H1 (cell line): ENCODE results near the gene LDLRAD4. TPM values are rescaled to one million over a fixed set of nuclear protein-coding genes. Genes with fewer than 3 reads are reported as not detected.
A peak's percentile ranks its signal among the peaks of the same experiment; 100 is the strongest.

Experiments used
- CTCF ChIA-PET: fragments of 300-600 bp; sonication (Branson Sonifier 250); formaldehyde crosslinking; loops from one replicate; lab custom pipeline; 2021; ENCODE audit not compliant: partially characterized antibody; lab: Charles Lee
- POLR2A ChIA-PET: fragments of 300-600 bp; sonication (Branson Sonifier 250); formaldehyde crosslinking; loops from one replicate; lab custom pipeline; 2021; ENCODE audit warnings: inconsistent platforms; ENCODE audit not compliant: partially characterized antibody; lab: Charles Lee
- DNase-seq, 2 experiments: peaks; one replicate each; pipeline versions ENCODE4 v3.0.0 to v3.0.0-alpha.2; 2010 to 2022; ENCODE audit warnings: low spot score in 2 of 2, low read depth in 1 of 2, mixed read lengths in 1 of 2
- FAIRE-seq: peaks from 2 replicates; lab custom pipeline; 2011; peaks lifted over from hg19 to GRCh38; lab: Jason Lieb, UNC
- H2AFZ ChIP-seq: 2 replicates; pipeline ENCODE4 v1.8.1; 2012; ENCODE audit warnings: low read length, inconsistent platforms
- H2AK5ac ChIP-seq: 2 replicates; pipeline ENCODE4 v1.6.1; 2013; ENCODE audit warnings: low read depth, low read length
- H2BK120ac ChIP-seq: replicated peaks from 2 replicates; pipeline ENCODE3; 2013; ENCODE audit warnings: low read depth, low read length, inconsistent platforms
- H2BK12ac ChIP-seq: 2 replicates; pipeline ENCODE4 v1.6.1; 2013; ENCODE audit warnings: low read depth, low read length
- H2BK15ac ChIP-seq: 2 replicates; pipeline ENCODE4 v1.6.1; 2013; ENCODE audit warnings: low read length
- H2BK20ac ChIP-seq: 2 replicates; pipeline ENCODE4 v1.6.1; 2013; ENCODE audit warnings: low read length
- H2BK5ac ChIP-seq: 2 replicates; pipeline ENCODE4 v1.6.1; 2013; ENCODE audit warnings: low read depth, low read length
- H3K14ac ChIP-seq: 2 replicates; pipeline ENCODE4 v1.6.1; 2013; ENCODE audit warnings: inconsistent platforms; ENCODE audit not compliant: insufficient read length
- H3K18ac ChIP-seq: 2 replicates; pipeline ENCODE4 v1.6.1; 2013; ENCODE audit warnings: low read length; ENCODE audit errors: extremely low read depth
- H3K23ac ChIP-seq: 2 replicates; pipeline ENCODE4 v1.6.1; 2013; ENCODE audit warnings: inconsistent platforms; ENCODE audit not compliant: insufficient read length
- H3K23me2 ChIP-seq: 2 replicates; pipeline ENCODE4 v1.6.1; 2013; ENCODE audit warnings: low read depth, low read length
- H3K27ac ChIP-seq: 2 replicates; pipeline ENCODE4 v1.6.1; 2011; ENCODE audit warnings: low read depth, low read length, inconsistent platforms
- H3K27me3 ChIP-seq, 4 experiments: replicated peaks in 1 of 4; 1 replicate in 1 of 4; 2 replicates in 3 of 4; pipeline versions ENCODE4 v1.6.1 to v1.8.1; 2011 to 2013; ENCODE audit warnings: low read length in 3 of 4, mild to moderate bottlenecking in 3 of 4, inconsistent platforms in 2 of 4, mixed read lengths in 2 of 4, moderate library complexity in 1 of 4; ENCODE audit not compliant: control insufficient read depth in 3 of 4, insufficient read depth in 3 of 4; ENCODE audit errors: extremely low read depth in 1 of 4
- H3K36me3 ChIP-seq, 4 experiments: 2 replicates each; pipeline versions ENCODE4 v1.6.1 to v1.8.1; 2011 to 2013; ENCODE audit warnings: mild to moderate bottlenecking in 4 of 4, low read length in 3 of 4, moderate library complexity in 2 of 4, control low read depth in 1 of 4, inconsistent platforms in 1 of 4; ENCODE audit not compliant: insufficient read depth in 4 of 4, control insufficient read depth in 2 of 4
- H3K4ac ChIP-seq: replicated peaks from 2 replicates; pipeline ENCODE3; 2013; ENCODE audit warnings: low read length, low read depth, mixed read lengths, inconsistent platforms; ENCODE audit not compliant: insufficient read length
- H3K4me1 ChIP-seq, 4 experiments: replicated peaks in 1 of 4; 1 replicate in 1 of 4; 2 replicates in 3 of 4; pipeline versions ENCODE4 v1.6.1 to v1.8.1; 2011 to 2013; ENCODE audit warnings: low read length in 3 of 4, inconsistent platforms in 2 of 4, mixed read lengths in 1 of 4; ENCODE audit not compliant: insufficient read depth in 4 of 4, control insufficient read depth in 3 of 4
- H3K4me2 ChIP-seq, 2 experiments: 2 replicates each; pipeline versions ENCODE4 v1.6.1 to v1.8.1; 2011 to 2013; ENCODE audit warnings: low read depth in 2 of 2, low read length in 2 of 2, control low read depth in 1 of 2, inconsistent platforms in 1 of 2, mild to moderate bottlenecking in 1 of 2; ENCODE audit not compliant: insufficient read depth in 1 of 2
- H3K4me3 ChIP-seq, 4 experiments: fragments of 200-600, 300-600 bp in 1 of 4; sonication (generic), shearing (Covaris generic), sonication (Bioruptor Twin) in 1 of 4; 2 replicates each; pipeline versions ENCODE4 v1.5.1 to v1.8.1; 2011 to 2016; ENCODE audit warnings: low read length in 4 of 4, low read depth in 3 of 4, control low read depth in 2 of 4, inconsistent platforms in 2 of 4, mild to moderate bottlenecking in 2 of 4, mixed read lengths in 1 of 4, moderate library complexity in 1 of 4; ENCODE audit not compliant: insufficient read depth in 2 of 4; ENCODE audit errors: extremely low read depth in 1 of 4
- H3K56ac ChIP-seq: replicated peaks from 2 replicates; pipeline ENCODE3; 2013; ENCODE audit warnings: low read depth, mild to moderate bottlenecking, mixed read lengths, low read length, inconsistent platforms; ENCODE audit not compliant: insufficient read length
- H3K79me1 ChIP-seq: 2 replicates; pipeline ENCODE4 v1.6.1; 2013; ENCODE audit warnings: low read depth, low read length, control low read depth
- H3K79me2 ChIP-seq, 2 experiments: 2 replicates each; pipeline versions ENCODE4 v1.6.1 to v1.8.1; 2012 to 2013; ENCODE audit warnings: low read length in 2 of 2, mild to moderate bottlenecking in 2 of 2, inconsistent platforms in 1 of 2; ENCODE audit not compliant: insufficient read depth in 2 of 2, control insufficient read depth in 1 of 2
- H3K9ac ChIP-seq, 4 experiments: replicated peaks in 1 of 4; 1 replicate in 1 of 4; 2 replicates in 3 of 4; pipeline versions ENCODE4 v1.6.1 to v1.8.1; 2011 to 2013; ENCODE audit warnings: low read depth in 3 of 4, low read length in 3 of 4, control low read depth in 2 of 4, mild to moderate bottlenecking in 2 of 4, moderate library complexity in 2 of 4, inconsistent platforms in 1 of 4; ENCODE audit errors: extremely low read depth in 1 of 4
- H3K9me3 ChIP-seq, 2 experiments: 2 replicates each; pipeline versions ENCODE4 v1.6.1 to v1.8.1; 2012 to 2013; ENCODE audit warnings: mild to moderate bottlenecking in 2 of 2, moderate library complexity in 2 of 2, control low read depth in 1 of 2, inconsistent platforms in 1 of 2, low read depth in 1 of 2, low read length in 1 of 2, mixed read lengths in 1 of 2; ENCODE audit not compliant: insufficient read depth in 2 of 2
- H4K20me1 ChIP-seq, 2 experiments: replicated peaks in 1 of 2; 2 replicates each; pipeline versions ENCODE3 to v1.8.1; 2011 to 2013; ENCODE audit warnings: inconsistent platforms in 2 of 2, low read length in 2 of 2, mild to moderate bottlenecking in 1 of 2; ENCODE audit not compliant: insufficient read depth in 2 of 2, control insufficient read depth in 1 of 2
- H4K5ac ChIP-seq: 2 replicates; pipeline ENCODE4 v1.6.1; 2013; ENCODE audit warnings: low read length, low read depth, mixed read lengths, inconsistent platforms; ENCODE audit not compliant: insufficient read length
- H4K8ac ChIP-seq: 2 replicates; pipeline ENCODE4 v1.8.0; 2013; ENCODE audit warnings: mild to moderate bottlenecking, moderate library complexity, low read length, inconsistent platforms; ENCODE audit not compliant: insufficient read depth; ENCODE audit errors: extremely low read depth
- H4K91ac ChIP-seq: replicated peaks from 2 replicates; pipeline ENCODE3; 2013; ENCODE audit warnings: low read length, mixed read lengths, inconsistent platforms; ENCODE audit not compliant: insufficient read length
- ASH2L ChIP-seq: fragments of 200-600, 300-600 bp; sonication (generic); IDR thresholded peaks from one replicate; pipeline ENCODE4 v1.7.1; 2017; ENCODE audit warnings: low read length
- BCL11A ChIP-seq, 2 experiments: IDR thresholded peaks; one replicate each; pipeline ENCODE4 v1.6.1; 2011; ENCODE audit warnings: low read depth in 2 of 2, low read length in 2 of 2, mild to moderate bottlenecking in 2 of 2
- GABPA ChIP-seq: IDR thresholded peaks from 2 replicates; pipeline ENCODE4 v1.6.1; 2011; ENCODE audit warnings: mild to moderate bottlenecking, low read length, moderate library complexity, borderline replicate concordance; ENCODE audit not compliant: insufficient read depth
- GTF2F1 ChIP-seq: IDR thresholded peaks from 2 replicates; pipeline ENCODE4 v1.6.1; 2012; ENCODE audit warnings: low read depth, low read length, improper control_type of control experiment, borderline replicate concordance
- HDAC2 ChIP-seq, 2 experiments: fragments of 300-600 bp in 1 of 2; sonication (generic) in 1 of 2; IDR thresholded peaks; 2 replicates each; pipeline ENCODE4 v1.6.1; 2011 to 2012; ENCODE audit warnings: low read depth in 2 of 2, low read length in 2 of 2, mild to moderate bottlenecking in 2 of 2, moderate library complexity in 2 of 2, borderline replicate concordance in 1 of 2, inconsistent platforms in 1 of 2
- JUND ChIP-seq: IDR thresholded peaks from 2 replicates; pipeline ENCODE4 v1.6.1; 2011; ENCODE audit warnings: mild to moderate bottlenecking, improper control_type of control experiment, low read length
- KDM5A ChIP-seq: fragments of 200-600 bp; IDR thresholded peaks from 2 replicates; pipeline ENCODE4 v1.7.1; 2012; ENCODE audit warnings: mild to moderate bottlenecking, low read length, inconsistent platforms, mixed read lengths
- RAD21 ChIP-seq, 2 experiments: IDR thresholded peaks in 1 of 2; conservative IDR thresholded peaks in 1 of 2; 2 replicates each; pipeline ENCODE4 v1.6.1; 2011; ENCODE audit warnings: low read depth in 2 of 2, low read length in 2 of 2, improper control_type of control experiment in 1 of 2, inconsistent platforms in 1 of 2, mild to moderate bottlenecking in 1 of 2, moderate library complexity in 1 of 2
- SAP30 ChIP-seq: fragments of 300-600 bp; sonication (generic); IDR thresholded peaks from 2 replicates; pipeline ENCODE4 v1.7.1; 2012; ENCODE audit warnings: low read length, moderate library complexity, mild to moderate bottlenecking, inconsistent platforms; ENCODE audit not compliant: insufficient read depth, insufficient replicate concordance
- YY1 ChIP-seq: IDR thresholded peaks from 2 replicates; pipeline ENCODE4 v1.6.1; 2011; ENCODE audit warnings: low read depth, mild to moderate bottlenecking, low read length
- WGBS, 2 experiments: shearing (Covaris generic) in 1 of 2; methylation state at CpG; one replicate each; pipeline versions ENCODE4 v1.1.6 to v1.1.7; 2013 to 2015; ENCODE audit warnings: low lambda C conversion rate in 2 of 2, mixed read lengths in 2 of 2, inconsistent platforms in 1 of 2, low coverage in 1 of 2, missing lambda C conversion rate in 1 of 2; ENCODE audit not compliant: insufficient replicate concordance in 2 of 2, insufficient coverage in 1 of 2, insufficient read length in 1 of 2; ENCODE audit errors: extremely low coverage in 1 of 2, missing lambda C conversion rate in 1 of 2; 5-methylcytosine and 5-hydroxymethylcytosine counted together
- polyA plus RNA-seq, 7 experiments: library from polyadenylated mRNA; depleted of rRNA in 3 of 7; stranded (reverse) in 5 of 7; unstranded in 2 of 7; fragments of >200 nt in 5 of 7; fragments of 200-250 nt in 2 of 7; gene quantifications; 1 replicate in 5 of 7; 2 replicates in 1 of 7; 4 replicates in 1 of 7; pipeline versions ENCODE4 v1.2.1 to v1.2.3, GENCODE V29; 2011 to 2013; ENCODE audit warnings: missing spikeins in 2 of 7, mixed read lengths in 2 of 7
- total RNA-seq: library from RNA; stranded (reverse); fragmentation: NEBNext Ultra II Directional; extraction: Animal tissue kit (Norgen Biotek cat#: 25700); gene quantifications from 2 replicates; pipeline ENCODE4 v1.2.1, GENCODE V29; 2021
- TF ChIP-seq, protein P1 (sequence below): IDR thresholded peaks from 2 replicates; pipeline ENCODE4 v1.6.1; 2012; ENCODE audit warnings: inconsistent platforms

The LDLRAD4 gene
- total and polyA plus RNA-seq, 2 of the 8 experiments (the other 6 are each of a cell fraction or from before 2014, with no cell fraction given), result 0.77 to 1.4 TPM

DNA sequence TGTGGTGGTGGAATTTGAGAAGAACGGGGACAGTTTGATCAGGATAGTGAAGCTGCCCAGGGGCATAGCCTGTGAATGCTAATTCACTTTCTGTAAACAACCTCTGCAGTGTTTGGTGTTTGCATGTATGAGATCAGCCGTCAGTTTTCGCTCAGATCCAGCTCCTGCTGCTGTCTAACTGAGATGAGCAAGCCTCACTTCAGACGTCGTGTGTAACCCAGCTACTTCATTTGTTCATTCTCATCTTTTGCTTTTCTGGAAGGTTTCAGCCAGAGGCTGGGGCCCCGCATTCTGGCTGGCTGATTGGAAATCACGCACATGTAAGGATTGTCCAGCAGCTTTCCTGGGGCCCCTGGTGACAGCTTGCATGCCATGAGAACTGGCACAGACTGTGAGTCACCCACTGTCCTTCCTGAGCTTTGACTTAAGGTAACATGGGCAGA is 48.9 kb downstream of the LDLRAD4 start:
- no peak overlapping the region for H3K4me2 ChIP-seq
- POLR2A ChIA-PET, result interaction anchor here (0.6 to 1.2 kb wide), 2 partner anchors 9 to 319 kb away, joined by 3 read pairs; partner anchors contain the start of gene SEH1L
- no peak for DNase-seq

More for the DNA sequence above, 48.9 kb downstream of the LDLRAD4 start:
- WGBS, 2 experiments, result 88% methylated on average over 7 of the region's 7 CpGs; no CpG with 5 or more reads in 1 of the 2 experiments
- no peak overlapping the region for H2AFZ ChIP-seq
- peaks cover 0 to 2% (median 0%) of the 10 kb centered on the region in 4 experiments; a peak in 2 of 7 replicates for H3K27me3 ChIP-seq
- no peaks in the 10 kb centered on the region for H3K79me2 ChIP-seq
- H2BK120ac ChIP-seq, result no peak overlapping the region
- H3K14ac ChIP-seq, result no peak overlapping the region
- TF ChIP-seq HDAC2 (IDR thresholded peaks at IDR 0.05; ENCODE audit: borderline replicate concordance in 1 of 2, low read depth in 2 of 2, low read length in 2 of 2), result no peak
- TF ChIP-seq JUND, result no peak
- no peak for TF ChIP-seq KDM5A
- no peak for TF ChIP-seq BCL11A (IDR thresholded peaks at IDR 0.05; ENCODE audit: low read depth in 2 of 2, low read length in 2 of 2)
- no peak for TF ChIP-seq SAP30
- no peak for TF ChIP-seq RAD21 (IDR thresholded peaks at IDR 0.05 in 1 of 2, conservative IDR thresholded peaks at IDR 0.05 in 1 of 2; ENCODE audit: low read depth in 2 of 2, low read length in 2 of 2)
- no peak for TF ChIP-seq GTF2F1
- TF ChIP-seq, protein P1, sequence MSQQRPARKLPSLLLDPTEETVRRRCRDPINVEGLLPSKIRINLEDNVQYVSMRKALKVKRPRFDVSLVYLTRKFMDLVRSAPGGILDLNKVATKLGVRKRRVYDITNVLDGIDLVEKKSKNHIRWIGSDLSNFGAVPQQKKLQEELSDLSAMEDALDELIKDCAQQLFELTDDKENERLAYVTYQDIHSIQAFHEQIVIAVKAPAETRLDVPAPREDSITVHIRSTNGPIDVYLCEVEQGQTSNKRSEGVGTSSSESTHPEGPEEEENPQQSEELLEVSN, result no peak
- no peak for TF ChIP-seq ASH2L
- no peak for TF ChIP-seq GABPA
- TF ChIP-seq YY1, result no peak
- no peak overlapping the region for H2BK20ac ChIP-seq
- no peak overlapping the region for H3K23ac ChIP-seq
- no peaks in the 10 kb centered on the region for H3K23me2 ChIP-seq
- H3K79me1 ChIP-seq, result no peaks in the 10 kb centered on the region
- H3K27ac ChIP-seq, result no peak overlapping the region
- H3K18ac ChIP-seq, result no peak overlapping the region
- CTCF ChIA-PET, result interaction anchor here (1.1 to 1.6 kb wide), 2 partner anchors 30 to 155 kb away, joined by 3 to 4 read pairs; no protein-coding TSS in a partner anchor
- H3K36me3 ChIP-seq, result no peaks in the 10 kb centered on the region
- no peak overlapping the region for H2BK15ac ChIP-seq
- H3K4ac ChIP-seq, result no peak overlapping the region
- no peaks in the 10 kb centered on the region for H4K20me1 ChIP-seq
- no peaks in the 10 kb centered on the region for H3K9me3 ChIP-seq
- peak overlapping the region; percentile 11; the same call in 1 of the 2 replicates for H4K8ac ChIP-seq
- H4K5ac ChIP-seq, result no peak overlapping the region
- H4K91ac ChIP-seq, result no peak overlapping the region
- H2BK5ac ChIP-seq, result no peak overlapping the region
- H3K4me3 ChIP-seq, result no peak overlapping the region
- no peak overlapping the region for H2BK12ac ChIP-seq
- no peak overlapping the region for H3K9ac ChIP-seq
- no peak overlapping the region for H2AK5ac ChIP-seq
- FAIRE-seq, result no peak
- peaks cover 0 to 9% (median under 1%) of the 10 kb centered on the region in 4 experiments; a peak in 3 of 7 replicates for H3K4me1 ChIP-seq
- no peak overlapping the region for H3K56ac ChIP-seq
